GM12875 (cell line): ENCODE measurements around the gene TCP11L1.

ENCODE experiments used
- H3K4me3 ChIP-seq: one replicate; pipeline ENCODE4 v1.5.1; 2011; ENCODE audit warnings: low read depth, low read length, control low read depth
- TF ChIP-seq, protein P1 (sequence below): IDR thresholded peaks from 2 replicates; pipeline ENCODE4 v1.5.1; 2011; ENCODE audit warnings: low read depth, mild to moderate bottlenecking, control low read depth, inconsistent platforms, low read length, moderate library complexity, borderline replicate concordance; ENCODE audit not compliant: insufficient read depth

TCP11L1 gene, protein sequence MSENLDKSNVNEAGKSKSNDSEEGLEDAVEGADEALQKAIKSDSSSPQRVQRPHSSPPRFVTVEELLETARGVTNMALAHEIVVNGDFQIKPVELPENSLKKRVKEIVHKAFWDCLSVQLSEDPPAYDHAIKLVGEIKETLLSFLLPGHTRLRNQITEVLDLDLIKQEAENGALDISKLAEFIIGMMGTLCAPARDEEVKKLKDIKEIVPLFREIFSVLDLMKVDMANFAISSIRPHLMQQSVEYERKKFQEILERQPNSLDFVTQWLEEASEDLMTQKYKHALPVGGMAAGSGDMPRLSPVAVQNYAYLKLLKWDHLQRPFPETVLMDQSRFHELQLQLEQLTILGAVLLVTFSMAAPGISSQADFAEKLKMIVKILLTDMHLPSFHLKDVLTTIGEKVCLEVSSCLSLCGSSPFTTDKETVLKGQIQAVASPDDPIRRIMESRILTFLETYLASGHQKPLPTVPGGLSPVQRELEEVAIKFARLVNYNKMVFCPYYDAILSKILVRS

GRCh38 chr11:33039274-33040032, at the start of gene TCP11L1:
Gene TCP11L1, plus strand, starts transcription at chr11:33039572. Its CDS starts 4,202 bp downstream, at chr11:33043774.
- peak within 1 kb of the TSS; percentile 84 for H3K4me3 ChIP-seq
- TF ChIP-seq, protein P1, sequence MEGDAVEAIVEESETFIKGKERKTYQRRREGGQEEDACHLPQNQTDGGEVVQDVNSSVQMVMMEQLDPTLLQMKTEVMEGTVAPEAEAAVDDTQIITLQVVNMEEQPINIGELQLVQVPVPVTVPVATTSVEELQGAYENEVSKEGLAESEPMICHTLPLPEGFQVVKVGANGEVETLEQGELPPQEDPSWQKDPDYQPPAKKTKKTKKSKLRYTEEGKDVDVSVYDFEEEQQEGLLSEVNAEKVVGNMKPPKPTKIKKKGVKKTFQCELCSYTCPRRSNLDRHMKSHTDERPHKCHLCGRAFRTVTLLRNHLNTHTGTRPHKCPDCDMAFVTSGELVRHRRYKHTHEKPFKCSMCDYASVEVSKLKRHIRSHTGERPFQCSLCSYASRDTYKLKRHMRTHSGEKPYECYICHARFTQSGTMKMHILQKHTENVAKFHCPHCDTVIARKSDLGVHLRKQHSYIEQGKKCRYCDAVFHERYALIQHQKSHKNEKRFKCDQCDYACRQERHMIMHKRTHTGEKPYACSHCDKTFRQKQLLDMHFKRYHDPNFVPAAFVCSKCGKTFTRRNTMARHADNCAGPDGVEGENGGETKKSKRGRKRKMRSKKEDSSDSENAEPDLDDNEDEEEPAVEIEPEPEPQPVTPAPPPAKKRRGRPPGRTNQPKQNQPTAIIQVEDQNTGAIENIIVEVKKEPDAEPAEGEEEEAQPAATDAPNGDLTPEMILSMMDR: no peak

DNA sequence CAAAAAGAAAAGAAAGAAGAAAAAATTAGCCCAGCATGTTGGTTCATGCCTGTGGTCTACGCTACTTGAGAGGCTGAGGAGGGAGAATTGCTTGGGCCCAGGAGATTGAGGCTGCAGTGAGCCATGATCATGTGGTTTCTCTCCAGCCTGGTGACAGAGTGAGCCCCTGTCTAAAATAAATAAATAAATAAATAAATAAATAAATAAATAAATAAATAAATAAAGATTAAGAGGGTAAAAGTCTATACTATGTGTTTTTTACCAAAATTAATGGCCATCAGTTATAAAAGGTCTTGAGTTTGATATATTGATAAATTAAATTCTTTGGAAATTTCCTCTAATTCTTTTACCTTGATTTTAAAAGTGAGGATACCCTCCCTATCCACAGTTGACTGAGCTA, 48.9 kb upstream of the TCP11L1 start:
- no peak overlapping the region for H3K4me3 ChIP-seq
- TF ChIP-seq, protein P1: no peak

DNA sequence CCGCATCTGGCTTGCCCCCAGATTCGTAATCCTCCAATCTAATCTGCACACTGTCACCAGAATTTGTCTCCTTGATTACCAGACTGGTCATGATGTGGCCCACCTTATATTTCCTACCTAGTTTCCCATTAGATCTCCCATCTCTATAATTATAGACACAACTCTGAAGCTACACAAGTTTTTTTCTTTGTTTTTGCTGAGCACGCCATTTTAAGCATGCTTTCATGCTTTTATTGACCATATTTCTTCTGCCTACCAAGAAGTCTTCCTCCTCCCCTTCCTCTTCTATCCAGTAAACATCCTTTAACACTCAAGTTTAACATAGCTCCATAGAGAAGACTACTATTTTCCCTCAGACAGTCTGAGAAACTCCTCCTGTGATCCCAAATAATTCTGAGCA, 47.9 kb upstream of the TCP11L1 start:
- TF ChIP-seq, protein P1: no peak
- H3K4me3 ChIP-seq: no peak overlapping the region

DNA sequence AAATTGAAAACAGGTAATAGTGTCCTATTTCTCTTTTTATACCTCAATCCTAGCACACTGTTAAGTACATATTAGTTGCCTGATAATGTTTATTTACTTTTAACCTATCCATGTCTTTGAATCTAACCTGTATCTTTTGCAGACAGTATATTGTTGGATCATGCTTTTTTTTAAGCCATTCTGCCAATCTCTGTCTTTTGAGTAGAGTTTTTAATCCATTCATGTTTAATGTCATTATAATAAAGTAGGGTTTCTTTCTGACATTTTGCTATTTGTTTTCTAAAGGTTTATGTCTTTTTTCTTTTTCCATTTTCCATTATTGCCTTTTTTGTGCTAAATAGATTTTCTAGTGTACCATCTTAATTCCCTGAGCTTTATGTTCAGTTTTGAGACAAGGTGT, 47.5 kb upstream of the TCP11L1 start:
- TF ChIP-seq, protein P1: no peak
- no peak overlapping the region for H3K4me3 ChIP-seq

DNA sequence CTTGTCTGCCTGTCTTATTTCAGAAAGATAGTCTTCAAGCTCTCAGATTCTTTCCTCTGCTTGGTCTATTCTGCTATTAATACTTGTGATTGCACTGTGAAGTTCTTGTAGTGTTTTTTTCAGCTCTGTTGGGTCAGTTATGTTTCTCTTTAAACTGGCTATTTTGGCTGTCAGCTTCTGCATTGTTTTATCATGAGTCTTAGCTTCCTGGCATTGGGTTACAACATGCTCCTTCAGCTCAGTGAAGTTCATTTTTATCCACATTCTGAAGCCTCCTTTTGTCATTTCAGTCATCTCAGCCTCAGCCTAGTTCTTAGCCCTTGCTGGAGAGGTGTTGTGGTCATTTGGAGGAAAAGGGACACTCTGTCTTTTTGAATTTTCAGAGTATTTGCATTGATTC, 39.2 kb upstream of the TCP11L1 start:
- TF ChIP-seq, protein P1: no peak
- H3K4me3 ChIP-seq: no peak overlapping the region

DNA sequence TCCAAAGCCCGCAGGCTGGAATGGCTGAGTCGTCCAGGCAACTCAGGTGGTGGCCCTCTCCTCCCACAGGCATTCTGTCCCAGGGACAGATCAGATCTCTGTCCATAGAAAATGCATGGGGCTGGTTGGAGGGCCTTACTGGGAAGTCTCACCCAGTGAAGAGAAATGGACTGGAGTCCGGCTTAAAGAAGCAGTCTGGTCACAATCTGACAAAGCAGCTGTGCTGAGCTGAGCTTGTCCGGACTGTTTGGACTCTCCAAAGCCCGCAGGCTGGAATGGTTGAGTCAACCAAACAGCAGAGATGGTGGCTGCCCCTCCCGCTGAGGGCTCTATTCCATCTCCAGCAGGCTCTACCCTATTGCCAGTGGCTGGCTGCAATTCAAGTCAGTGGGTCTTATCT, 38.1 kb upstream of the TCP11L1 start:
- H3K4me3 ChIP-seq: no peak overlapping the region
- TF ChIP-seq, protein P1: no peak
